ENCODE measurements around the gene STKLD1. TPM values are rescaled to one million over a fixed set of nuclear protein-coding genes. Genes with fewer than 3 reads are reported as not detected.
A peak's percentile ranks its signal among the peaks of the same experiment; 100 is the strongest.

Gene STKLD1
- total RNA-seq, 1 donor: 0.72 TPM

DNA sequence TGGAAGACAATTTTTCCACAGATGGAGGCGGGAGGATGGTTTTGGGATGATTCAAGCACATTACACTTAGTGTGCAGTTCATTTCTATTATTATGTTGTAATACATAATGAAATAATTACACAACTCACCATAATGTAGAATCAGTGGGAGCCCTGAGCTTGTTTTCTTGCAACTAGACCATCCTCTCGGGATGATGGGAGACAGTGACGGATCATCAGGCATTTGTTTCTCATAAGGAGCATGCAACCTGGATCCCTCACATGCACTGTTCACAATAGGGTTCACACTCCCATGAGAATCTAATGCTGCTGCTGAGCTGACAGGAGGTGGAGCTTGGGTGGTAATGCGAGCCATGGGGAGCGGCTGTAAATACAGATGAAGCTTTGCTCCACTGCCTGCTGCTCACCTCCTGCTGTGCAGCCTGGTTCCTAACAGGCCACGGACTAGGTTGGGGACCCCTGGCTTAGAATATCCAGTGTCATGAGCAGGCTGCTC is 1.6 kb downstream of the STKLD1 start:
- Histone ChIP-seq H3K79me2 (ENCODE audit: insufficient read depth, low read length) (peaks cover 31% of the 10 kb centered on the region), H3K4me2 (ENCODE audit: insufficient read depth, low read length) (no peak overlapping the region), H2AFZ (ENCODE audit: low read length) (no peak overlapping the region), H3K27ac (ENCODE audit: low read depth, low read length) (no peak overlapping the region), H3K4me1 (ENCODE audit: insufficient read depth, low read length) (peaks cover 20% of the 10 kb centered on the region), H3K9me3 (ENCODE audit: low read depth, low read length) (no peaks in the 10 kb centered on the region), H3K4me3 (ENCODE audit: insufficient read depth, low read length) (no peak overlapping the region), H4K20me1 (ENCODE audit: insufficient read depth, low read length) (peaks cover 21% of the 10 kb centered on the region), H3K36me3 (ENCODE audit: insufficient read depth, low read length) (peaks cover 11% of the 10 kb centered on the region), H3K27me3 (ENCODE audit: insufficient read depth, low read length) (no peaks in the 10 kb centered on the region)
- TF ChIP-seq, protein P1, sequence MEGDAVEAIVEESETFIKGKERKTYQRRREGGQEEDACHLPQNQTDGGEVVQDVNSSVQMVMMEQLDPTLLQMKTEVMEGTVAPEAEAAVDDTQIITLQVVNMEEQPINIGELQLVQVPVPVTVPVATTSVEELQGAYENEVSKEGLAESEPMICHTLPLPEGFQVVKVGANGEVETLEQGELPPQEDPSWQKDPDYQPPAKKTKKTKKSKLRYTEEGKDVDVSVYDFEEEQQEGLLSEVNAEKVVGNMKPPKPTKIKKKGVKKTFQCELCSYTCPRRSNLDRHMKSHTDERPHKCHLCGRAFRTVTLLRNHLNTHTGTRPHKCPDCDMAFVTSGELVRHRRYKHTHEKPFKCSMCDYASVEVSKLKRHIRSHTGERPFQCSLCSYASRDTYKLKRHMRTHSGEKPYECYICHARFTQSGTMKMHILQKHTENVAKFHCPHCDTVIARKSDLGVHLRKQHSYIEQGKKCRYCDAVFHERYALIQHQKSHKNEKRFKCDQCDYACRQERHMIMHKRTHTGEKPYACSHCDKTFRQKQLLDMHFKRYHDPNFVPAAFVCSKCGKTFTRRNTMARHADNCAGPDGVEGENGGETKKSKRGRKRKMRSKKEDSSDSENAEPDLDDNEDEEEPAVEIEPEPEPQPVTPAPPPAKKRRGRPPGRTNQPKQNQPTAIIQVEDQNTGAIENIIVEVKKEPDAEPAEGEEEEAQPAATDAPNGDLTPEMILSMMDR (IDR thresholded peaks at IDR 0.05; ENCODE audit: extremely low read depth, low read depth, low read length): no peak
- peak; percentile 47 for DNase-seq (ENCODE audit: insufficient read length, low spot score, missing footprints)

DNA sequence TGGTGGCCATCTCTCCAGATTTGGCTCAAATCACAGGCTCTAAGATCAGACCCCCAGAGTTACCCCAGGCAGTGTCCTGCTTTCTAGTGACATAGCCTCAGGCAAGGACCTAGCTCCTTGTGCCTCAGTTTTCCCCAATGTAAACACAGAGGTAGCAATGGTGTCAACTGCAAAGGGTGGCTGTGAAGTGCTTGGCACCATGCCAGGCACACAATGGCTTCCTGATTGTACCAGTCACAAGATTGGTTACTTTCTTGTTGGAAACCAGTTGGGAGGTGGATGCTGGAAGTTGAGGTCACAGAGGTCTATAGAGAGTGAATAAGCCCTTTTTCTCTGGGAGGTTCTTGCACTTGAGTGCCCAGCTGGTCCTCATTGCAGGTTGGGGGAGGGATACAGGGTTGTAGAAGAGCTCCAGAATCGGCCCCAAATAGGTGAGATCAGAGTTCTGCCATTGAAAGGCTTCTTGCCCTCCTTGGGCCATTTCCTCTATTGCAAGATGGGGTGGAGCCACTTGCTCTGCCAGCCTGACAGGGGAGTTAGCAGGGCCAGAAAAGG is 2.3 kb downstream of the STKLD1 start:
- H3K27ac ChIP-seq (ENCODE audit: low read depth, low read length): no peak overlapping the region
- peak; percentile 56 for DNase-seq (ENCODE audit: insufficient read length, low spot score, missing footprints)
- peaks cover 24% of the 10 kb centered on the region for H3K79me2 ChIP-seq (ENCODE audit: insufficient read depth, low read length)
- H4K20me1 ChIP-seq (ENCODE audit: insufficient read depth, low read length): peaks cover 15% of the 10 kb centered on the region
- H3K4me3 ChIP-seq (ENCODE audit: insufficient read depth, low read length): no peak overlapping the region
- TF ChIP-seq, protein P1 (IDR thresholded peaks at IDR 0.05; ENCODE audit: extremely low read depth, low read depth, low read length): no peak
- H2AFZ ChIP-seq (ENCODE audit: low read length): no peak overlapping the region
- no peaks in the 10 kb centered on the region for H3K9me3 ChIP-seq (ENCODE audit: low read depth, low read length)
- peaks cover 14% of the 10 kb centered on the region for H3K4me1 ChIP-seq (ENCODE audit: insufficient read depth, low read length)
- H3K27me3 ChIP-seq (ENCODE audit: insufficient read depth, low read length): no peaks in the 10 kb centered on the region
- peaks cover 4% of the 10 kb centered on the region for H3K36me3 ChIP-seq (ENCODE audit: insufficient read depth, low read length)
- H3K4me2 ChIP-seq (ENCODE audit: insufficient read depth, low read length): no peak overlapping the region

DNA sequence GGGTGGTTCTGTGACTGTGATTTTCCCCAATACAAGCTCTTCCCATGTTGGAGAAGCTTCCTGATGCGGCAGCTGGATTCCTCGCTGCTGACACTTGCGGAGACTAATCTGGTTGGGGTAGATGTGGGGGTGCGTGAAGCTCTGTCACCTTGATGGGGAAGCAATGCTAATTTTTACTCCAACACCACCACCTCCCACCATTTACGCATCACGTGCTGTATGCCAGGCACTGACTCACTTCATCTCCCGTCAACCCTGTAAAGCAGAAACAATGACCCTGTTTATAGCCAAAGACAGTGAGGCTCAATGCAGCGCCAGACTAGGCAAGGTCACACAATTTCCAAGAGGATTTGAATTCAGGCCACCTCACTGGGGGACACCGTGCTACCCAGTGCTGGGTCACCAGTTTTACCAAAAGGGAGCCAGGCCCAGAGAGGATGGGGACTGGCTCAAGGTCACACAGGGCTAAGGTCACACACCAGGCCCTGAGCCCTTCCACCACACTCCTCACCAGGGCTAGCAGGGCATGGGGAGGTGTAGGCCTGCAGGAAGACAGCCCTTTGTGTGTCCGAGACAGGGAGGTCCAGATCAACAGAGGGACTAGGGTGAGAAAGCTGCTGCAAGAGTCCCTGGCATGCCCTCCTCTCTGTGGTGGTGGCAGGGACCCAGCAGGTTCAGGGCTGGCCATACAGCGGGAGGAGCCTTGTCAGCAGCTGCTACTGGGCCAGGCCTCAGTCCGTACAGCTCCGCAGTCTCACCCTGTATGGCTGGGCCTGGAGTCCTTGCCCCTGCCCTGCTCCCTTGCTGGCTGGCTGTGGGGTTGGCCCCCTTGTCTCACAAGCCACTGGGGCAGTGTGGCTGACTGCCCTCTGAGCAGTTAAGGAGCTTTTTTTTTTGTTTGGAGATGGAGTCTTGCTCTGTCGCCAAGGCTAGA is 3.3 kb downstream of the STKLD1 start:
- no peak overlapping the region for H2AFZ ChIP-seq (ENCODE audit: low read length)
- no peaks in the 10 kb centered on the region for H3K9me3 ChIP-seq (ENCODE audit: low read depth, low read length)
- H3K27ac ChIP-seq (ENCODE audit: low read depth, low read length): no peak overlapping the region
- no peaks in the 10 kb centered on the region for H3K36me3 ChIP-seq (ENCODE audit: insufficient read depth, low read length)
- no peaks in the 10 kb centered on the region for H3K27me3 ChIP-seq (ENCODE audit: insufficient read depth, low read length)
- DNase-seq (ENCODE audit: insufficient read length, low spot score, missing footprints): peak; percentile 23
- TF ChIP-seq, protein P1 (IDR thresholded peaks at IDR 0.05; ENCODE audit: extremely low read depth, low read depth, low read length): no peak
- peaks cover 7% of the 10 kb centered on the region for H3K4me1 ChIP-seq (ENCODE audit: insufficient read depth, low read length)
- no peak overlapping the region for H3K4me3 ChIP-seq (ENCODE audit: insufficient read depth, low read length)
- H4K20me1 ChIP-seq (ENCODE audit: insufficient read depth, low read length): peaks cover 7% of the 10 kb centered on the region
- peaks cover 15% of the 10 kb centered on the region for H3K79me2 ChIP-seq (ENCODE audit: insufficient read depth, low read length)
- H3K4me2 ChIP-seq (ENCODE audit: insufficient read depth, low read length): no peak overlapping the region

DNA sequence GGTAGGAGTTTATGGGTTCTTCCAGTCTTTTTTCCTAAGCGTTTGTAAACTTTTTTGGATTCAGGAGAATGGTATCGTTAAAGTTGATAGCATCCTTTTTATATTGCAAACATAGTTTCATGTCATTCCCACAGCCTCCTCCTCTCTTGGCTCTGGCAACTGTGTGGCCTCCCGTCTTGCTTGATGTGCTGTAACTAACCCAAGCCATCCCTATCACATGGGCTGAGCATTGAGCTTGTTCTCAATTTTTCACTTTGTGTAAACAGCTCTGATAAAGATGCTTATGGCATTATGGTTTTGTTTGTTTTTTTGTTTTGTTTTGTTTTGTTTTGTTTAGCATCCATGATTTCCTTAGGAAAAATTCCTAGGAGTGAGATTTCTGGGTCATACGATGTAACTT is 4.6 kb downstream of the STKLD1 start:
- H3K4me1 ChIP-seq (ENCODE audit: insufficient read depth, low read length): peaks cover 7% of the 10 kb centered on the region
- H3K9me3 ChIP-seq (ENCODE audit: low read depth, low read length): no peaks in the 10 kb centered on the region
- no peaks in the 10 kb centered on the region for H3K36me3 ChIP-seq (ENCODE audit: insufficient read depth, low read length)
- H3K79me2 ChIP-seq (ENCODE audit: insufficient read depth, low read length): peaks cover 1% of the 10 kb centered on the region
- H3K27ac ChIP-seq (ENCODE audit: low read depth, low read length): no peak overlapping the region
- H4K20me1 ChIP-seq (ENCODE audit: insufficient read depth, low read length): no peaks in the 10 kb centered on the region
- no peak overlapping the region for H3K4me2 ChIP-seq (ENCODE audit: insufficient read depth, low read length)
- TF ChIP-seq, protein P1 (IDR thresholded peaks at IDR 0.05; ENCODE audit: extremely low read depth, low read depth, low read length): no peak
- no peak overlapping the region for H2AFZ ChIP-seq (ENCODE audit: low read length)
- DNase-seq (ENCODE audit: insufficient read length, low spot score, missing footprints): no peak
- no peaks in the 10 kb centered on the region for H3K27me3 ChIP-seq (ENCODE audit: insufficient read depth, low read length)
- H3K4me3 ChIP-seq (ENCODE audit: insufficient read depth, low read length): no peak overlapping the region
